ENCODE data around the gene GNB5.

Gene GNB5

DNA sequence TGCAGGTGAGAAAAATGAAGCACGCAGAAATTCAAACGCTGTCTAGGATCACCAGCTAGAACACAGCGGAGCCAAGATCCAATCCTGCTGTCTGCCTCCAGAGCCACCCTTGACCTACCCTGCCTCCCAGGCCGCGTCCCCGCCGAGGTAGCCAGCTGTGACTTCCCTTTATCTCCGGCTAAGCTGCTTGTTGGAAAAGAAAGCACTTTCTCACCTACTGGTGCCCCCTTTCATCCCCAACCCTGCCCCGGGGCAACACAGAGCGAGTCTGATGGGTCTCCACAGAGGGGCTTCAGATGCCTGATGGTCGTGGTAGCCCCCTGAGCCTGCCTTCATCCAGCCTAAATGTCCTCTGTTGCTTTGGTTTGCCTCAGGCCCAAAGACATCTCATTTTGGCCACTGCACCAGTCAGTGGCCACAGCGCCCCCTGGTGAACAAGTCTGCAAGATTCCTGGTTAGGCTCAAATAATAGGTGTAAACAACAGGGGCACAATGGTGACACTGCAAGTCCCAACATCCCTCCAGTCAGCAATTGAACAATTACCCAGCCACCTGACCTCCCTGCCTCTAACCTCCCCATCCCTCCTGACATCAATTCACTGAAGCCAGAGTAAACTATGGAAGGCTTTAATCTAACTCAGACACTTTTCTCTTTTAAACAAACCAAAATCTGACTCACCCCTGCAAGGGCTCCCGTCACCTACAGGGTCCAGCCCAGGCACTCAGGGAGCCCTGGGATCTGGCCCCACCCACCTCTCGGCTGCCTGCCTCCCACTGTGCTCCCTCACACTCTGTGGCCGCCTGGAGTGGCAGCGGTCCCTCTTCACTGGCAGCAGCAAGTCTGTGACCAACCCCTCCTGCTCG lies 51.4 kb downstream of the GNB5 start:
- DNase-seq = peak; percentile 84

DNA sequence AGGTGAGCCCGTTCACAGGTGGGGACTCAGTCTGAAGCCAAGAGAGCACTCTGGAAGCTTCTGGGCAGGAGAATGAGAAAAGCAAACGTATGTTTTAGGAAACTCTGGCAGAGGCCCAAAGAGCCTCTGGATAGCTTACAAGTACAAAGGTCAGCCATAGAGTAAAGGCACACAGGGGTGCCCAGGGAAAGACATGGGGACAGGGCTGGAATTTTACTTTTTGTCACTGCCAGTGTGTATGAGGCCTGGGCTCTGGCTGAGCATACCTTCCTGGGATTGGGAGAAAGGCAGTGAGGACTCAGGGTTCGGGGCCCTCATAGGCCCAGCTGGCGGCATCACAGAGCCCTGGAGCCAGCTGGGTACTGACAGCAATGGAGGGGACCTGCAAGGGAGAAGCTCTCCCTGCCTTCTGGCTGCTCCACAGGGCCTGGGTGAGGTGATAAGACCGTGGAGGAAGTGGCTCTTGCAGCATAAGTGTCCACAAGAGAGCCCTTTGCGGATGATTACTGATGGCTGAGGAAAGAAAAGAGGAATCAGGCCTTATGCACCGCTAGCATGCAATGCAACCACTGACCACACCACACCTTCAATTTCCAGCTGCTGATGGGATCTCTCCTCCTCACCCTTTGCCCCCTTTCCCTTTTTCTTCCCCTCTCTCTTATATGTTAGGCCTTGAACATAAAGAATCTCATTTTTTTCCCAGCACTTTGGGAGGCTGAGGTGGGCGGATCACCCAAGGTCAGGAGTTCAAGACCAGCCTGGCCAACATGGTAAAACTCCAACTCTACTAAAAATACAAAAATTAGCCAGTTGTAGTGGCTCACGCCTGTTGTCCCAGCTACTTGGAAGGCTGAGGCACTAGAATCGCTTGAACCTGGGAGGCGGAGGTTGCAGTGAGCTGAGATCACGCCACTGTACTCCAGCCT lies 53.5 kb downstream of the GNB5 start:
- no peak for DNase-seq

DNA sequence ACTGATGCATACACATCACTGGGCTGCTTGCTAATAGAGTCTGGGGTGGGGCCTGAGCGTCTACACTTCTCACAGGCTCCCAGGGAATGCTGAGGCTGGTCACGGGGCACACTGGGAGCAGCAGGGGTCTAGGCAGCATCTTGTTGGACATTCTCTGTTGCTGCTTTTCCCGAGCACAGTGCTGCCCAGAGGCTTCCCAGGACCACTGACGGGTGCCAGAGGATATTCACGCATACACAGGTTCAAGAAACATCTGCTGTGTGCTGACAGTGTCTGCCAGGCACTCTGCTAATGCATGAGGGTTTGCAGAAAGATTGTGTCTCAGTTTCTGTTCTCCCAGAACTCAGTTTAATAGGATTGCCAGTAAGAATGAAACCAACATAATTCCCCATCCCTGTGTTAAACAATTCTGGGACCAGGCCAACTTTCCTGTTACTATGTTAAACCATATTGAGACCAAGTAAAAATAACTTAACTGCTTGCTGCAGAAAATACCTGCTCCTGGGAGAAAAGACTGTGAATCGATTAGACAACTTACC lies 54.7 kb downstream of the GNB5 start:
- DNase-seq = no peak

DNA sequence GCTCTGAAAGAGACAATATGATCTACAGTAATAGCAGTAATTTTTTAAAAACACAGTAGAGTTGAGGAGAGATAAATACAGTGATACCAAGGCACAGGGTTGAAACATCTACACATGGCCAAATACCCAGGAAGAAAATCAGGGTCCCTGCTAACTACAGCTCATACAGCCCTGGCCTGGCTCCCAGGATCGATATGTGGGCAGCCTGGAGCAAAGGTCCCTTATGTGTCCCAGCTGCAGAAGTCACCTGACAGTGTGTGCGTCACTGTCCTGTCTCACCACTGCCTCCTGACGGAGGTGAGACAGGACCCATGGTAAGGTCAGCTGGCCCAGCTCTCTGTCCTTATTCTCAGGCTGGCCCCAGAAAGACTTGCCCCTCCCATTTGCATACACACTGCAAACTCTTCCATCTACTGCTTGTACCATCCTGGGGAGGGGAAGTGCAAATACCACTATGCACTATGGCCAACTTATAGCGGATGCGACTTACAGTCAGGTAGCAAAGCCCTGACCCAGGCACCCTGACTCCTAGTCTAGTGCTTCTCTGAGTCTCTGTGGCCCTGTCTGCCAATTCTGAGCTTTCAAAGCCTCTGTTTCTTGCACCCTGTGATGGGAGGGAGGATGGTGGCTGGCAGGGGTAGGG lies 56.6 kb downstream of the GNB5 start:
- no peak for DNase-seq

DNA sequence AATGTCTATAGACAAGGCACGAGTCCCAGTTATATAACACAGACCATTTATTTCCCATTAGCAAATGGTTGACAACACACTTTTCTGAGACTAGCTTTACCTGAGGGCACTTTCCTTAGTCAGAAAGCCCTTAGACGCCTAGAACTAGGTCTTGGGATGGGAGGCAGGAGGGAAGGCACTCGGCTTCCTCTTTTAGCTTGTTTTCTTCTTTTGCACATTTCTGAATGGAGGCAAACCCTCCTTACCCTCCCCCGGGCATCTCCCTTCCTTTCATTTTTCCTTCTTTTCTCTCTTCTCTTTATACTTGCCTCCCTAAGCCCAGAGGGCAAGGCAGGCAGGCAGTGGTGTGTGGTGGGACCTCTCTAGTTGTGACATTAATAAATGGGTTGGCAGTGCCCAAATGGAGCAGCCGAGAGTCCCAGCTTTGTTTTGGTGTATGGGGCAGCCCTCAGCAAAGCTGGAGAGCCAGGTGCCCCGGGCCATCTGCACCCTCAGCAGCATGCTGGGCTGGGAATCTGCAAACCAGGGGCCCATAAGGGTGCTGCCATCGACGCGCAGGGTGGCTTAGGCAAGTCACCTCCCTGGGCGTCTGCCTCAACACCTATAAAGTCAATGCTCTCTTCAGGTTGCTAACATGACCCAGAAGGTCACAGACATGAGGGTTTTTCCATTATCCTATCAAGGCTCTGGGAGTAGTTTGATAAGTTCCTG lies 57.5 kb downstream of the GNB5 start:
- DNase-seq = no peak

DNA sequence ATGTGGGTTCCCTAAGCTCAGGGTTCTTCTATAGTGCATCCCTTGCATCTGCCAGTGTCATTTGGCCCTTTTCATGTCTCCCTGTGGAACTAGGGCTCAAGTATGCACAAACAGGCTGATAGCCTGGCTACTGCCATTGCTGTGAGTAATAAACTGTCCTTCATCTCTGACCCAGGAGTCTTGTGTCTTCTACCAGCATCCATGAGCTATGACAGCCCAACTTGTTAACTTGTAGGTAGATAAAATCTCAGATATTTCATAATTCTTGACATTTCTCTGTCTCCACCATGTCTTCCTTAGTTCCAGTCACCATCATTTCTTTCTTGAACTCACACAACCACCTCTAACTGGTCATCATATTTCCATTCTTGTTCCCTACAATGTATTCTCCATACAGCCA lies 59.1 kb downstream of the GNB5 start:
- DNase-seq = no peak

DNA sequence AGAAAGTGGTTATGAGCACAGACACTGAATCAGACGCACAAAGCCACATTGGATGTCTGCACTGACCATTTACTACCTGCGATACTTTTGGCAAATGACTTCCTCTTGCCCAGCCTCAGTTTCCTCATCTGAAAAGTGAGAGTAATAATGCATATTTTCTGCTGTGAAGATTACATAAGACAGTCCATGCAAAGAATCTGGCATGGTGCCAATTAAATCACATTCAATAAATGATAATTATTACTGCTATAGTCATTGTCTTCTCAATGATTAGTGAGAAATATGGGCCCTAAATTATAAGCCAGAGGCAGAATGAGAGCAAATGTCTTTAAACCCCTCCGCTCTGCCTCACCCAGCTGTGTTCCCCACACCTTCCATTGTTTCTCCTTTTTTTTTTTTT lies 62.6 kb downstream of the GNB5 start:
- no peak for DNase-seq

DNA sequence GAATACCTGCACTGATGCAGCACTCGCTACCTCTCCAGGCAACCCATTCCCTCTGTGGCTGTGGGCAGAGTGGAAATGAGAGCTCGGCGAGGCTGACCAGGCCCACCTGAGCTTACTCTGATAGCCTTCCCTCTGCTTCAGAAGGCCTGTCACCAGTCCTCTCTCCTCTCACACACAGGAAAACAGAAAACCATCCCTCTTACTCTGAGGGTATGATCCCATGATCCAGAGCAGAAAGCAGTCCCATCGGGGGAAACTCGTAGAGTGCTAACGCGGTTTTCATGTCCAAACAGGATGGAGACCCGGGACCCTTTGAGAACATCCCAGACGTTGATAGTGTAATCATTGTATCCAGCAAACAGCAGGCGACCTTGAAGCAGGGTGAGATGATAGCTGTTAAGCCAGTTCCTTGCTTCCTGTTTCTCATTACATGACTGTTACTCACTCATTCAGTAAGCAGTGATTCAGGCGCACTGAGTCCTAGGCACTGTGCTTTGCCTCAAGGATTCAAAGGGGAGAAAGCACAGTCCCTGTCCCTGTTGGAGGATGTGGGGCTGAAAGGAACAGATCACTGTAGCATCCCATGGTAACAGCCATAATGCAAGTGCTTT lies 66.8 kb downstream of the GNB5 start:
- peak; percentile 31 for DNase-seq

DNA sequence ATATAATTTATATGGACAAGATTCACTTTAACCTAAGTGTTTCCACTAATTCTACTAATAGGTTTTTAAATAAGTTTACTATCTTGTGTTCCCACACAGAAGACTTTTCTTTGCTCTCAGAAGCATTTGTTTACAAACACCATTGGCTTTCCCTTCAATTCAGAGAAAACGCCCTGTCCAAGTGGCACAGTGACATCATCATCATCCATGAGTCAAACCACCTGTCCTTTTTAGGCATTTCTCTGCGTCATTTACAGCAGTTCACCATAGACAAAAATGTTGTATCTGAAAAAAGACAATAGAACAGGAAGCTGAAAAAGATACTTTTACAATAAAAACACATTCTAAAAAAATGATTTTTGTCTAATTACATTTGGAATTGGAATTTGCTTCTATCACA lies 69.3 kb downstream of the GNB5 start:
- DNase-seq = no peak

DNA sequence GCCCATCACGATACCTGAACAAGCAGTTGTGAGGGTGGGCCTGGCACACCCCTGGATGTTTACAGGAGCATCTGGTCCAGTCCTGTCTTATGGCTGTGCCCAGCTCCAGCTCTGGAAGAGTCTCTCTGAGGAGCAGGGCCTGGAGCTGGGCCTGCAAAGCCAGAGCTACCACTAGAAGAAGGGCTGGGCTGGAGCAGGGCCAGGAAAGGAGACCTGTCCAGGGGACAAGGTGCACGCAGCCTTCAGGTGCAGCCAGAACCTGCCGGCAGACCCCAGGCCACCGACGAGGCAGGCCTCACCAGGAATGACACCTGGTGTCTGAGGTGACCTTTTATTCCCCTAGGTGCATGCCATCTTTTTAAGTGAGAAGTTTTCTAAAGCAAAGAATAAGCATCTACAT lies 70.2 kb downstream of the GNB5 start:
- DNase-seq = no peak

DNA sequence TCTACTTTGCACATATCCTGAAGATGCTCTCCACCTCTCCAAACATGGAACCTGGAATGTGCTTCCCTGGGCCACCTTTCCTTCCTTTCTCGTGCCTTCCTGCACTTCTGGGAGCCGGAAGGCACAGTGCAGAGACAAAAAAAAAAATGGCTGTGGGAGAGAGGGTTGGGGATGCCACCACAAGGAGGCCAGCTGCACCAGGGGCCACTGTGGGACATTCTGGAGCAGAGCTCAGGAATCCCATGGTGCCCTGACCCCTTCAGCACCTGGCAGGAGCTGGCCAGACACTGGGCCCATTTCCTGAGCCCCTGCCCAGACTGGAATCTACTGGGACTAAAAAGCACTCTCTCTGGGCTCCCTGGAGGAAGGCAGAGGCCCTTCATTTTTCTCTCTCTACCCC lies 70.7 kb downstream of the GNB5 start:
- DNase-seq = no peak

DNA sequence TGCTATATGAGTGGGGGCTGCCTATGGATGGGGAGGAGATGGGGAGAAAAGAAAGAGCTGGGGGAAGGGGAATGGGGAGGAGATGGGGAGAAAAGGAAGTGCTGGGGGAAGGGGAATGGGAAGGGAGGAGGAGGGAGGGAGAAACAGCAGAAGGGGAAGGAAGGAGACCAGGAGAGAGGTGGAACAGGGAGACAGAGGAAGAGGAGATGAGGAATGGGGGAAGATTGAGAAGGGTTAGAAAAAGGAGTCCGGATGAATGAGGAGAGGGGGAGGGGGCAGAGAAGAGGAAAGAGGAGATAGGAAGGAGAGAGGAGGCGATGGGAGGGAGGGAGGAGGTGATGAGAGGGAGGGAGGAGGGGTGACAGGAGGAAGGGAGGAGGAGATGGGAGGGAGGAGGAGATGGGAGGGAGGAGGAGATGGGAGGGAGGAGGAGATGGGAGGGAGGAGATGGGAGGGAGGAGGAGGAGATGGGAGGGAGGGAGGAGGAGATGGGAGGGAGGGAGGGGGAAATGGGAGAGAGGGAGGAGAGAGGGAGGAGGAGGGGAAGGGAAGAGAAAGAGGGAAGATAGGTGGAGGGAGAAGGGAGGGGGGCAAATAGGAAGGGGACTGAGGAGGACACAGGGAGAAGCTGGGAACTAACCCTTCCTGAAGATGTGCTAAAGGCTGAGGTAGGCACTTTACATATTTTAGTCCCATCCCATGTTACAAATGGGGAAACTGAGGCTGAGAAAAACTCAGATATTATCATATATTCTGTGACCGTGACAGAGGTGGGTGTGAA lies 72.0 kb downstream of the GNB5 start:
- no peak for DNase-seq

DNA sequence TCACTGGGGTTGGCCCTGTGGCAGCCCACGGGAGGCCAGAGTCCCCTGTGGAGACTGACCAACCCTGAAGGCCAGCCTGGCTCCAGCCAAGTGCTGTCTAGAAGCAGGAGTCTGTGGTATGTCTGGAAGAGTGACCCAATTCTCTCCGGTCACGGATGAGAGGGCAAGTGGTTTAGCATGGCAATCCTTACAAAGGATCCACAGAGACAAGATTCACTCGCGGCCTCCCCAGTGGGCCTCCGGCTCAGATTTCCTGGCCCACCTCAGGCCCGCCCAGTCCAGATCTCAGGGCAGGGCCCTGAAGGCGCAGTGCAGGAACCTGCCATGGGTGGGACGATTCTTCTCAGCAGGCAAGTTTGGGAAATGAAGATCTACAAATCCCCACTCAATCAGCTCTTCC lies 73.6 kb downstream of the GNB5 start:
- DNase-seq = no peak

DNA sequence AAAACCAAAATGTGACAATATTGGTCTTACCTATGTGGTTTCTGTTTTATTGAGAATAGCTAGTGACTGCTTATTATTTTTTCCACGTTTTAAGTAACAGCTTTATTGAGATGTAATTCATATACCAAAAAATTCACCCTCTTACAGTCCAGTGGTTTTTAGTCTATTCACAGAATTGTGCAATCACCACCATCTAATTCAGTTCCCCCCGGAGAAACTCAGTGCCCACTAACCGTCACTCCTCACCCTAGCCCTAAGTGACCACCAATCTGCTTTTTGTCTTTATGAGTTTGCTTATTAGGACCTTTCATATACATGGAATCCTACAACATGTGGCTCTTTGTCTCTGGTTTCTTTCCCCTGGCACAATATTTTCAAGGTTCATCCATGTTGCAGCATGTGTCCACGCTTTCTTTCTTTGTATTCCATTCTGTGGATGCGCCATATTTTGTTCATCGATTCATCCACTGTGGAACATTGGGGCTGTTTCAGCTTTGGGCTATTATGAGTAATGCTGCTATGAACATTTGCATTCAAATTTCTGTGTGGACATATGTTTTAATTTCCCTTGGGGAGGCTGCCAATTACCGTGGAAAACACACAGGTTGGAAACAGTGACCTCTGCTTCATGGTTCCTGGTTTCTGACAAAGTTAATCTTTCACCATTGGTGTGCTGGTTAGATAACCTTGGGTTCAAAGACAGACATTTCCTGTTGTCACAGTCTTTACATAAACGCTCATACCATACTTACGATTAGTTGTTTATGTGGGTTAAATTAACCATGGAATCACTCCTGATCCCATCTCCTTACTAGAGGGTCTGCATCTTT lies 75.4 kb downstream of the GNB5 start:
- no peak for DNase-seq

DNA sequence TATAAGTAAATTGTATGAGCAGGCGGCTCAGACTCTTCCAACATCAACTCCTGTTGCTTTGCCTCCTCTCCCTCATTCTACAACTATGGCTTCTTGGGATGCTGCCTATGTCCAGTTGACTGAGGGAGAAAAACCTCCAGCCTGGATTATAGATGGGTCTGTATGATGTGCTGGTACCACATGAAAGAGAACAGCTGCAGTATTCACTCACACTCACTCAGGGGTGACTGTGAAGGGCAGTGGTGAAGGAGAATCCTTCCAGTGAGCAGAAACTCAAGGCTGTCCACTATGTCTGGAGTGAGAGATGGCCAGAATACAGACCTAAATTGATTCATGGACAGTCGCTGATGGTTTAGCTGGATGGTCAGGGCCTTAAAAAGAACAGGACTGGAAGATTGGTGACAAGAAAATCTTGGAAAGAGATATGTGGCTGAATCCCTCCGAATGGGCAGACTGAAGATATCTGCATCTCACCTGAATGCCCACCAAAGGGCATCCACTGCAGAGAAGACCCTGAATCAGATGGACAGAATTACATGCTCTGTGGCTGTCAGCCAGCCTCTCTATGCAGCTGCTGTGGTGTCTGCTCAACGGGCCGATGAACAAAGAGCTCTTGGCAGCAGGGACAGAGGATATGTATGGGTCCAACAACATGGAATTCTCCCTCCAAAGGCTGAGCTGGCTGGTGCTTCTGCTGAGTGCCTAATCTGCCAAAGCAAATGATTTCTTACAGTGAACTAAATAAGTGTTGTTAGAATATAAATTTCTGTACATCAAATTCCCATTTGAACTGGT lies 76.7 kb downstream of the GNB5 start:
- no peak for DNase-seq

DNA sequence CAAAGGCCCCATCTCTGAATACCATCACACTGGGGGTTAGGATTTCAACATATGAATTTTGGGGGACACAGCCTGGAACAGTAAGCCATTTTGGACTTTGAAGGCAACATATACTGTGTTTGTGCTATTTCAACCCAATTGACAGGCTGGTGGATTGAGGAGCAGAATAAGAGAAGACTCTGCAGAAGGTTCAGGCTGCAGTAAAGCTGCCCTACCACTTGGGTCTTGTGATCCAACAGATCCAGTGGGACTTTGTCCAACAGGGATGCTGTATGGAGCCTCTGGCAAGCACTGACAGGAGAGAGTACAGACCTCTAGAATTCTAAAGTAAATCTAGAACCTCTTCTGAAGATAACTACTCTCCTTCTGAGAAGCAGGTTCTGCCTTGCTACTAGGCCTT lies 77.5 kb downstream of the GNB5 start:
- DNase-seq = no peak

DNA sequence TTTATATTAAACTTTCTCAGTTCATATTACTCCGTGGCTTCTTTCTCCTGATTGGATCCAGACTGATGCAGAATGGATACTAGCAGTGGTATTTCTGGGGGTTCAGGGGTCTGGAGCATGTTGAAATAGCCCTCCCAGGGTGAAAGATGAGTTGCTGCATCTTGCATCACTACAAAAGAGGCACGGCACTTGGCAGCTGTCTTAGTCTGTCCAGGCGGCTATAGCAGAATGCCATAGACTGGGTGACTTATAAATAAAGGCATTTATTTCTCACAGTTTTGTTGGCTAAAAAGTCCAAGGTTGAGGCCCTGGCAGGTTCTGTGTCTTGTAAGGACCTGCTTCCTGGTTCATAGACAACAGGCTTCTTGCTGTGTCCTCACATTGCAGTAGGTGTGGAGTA lies 78.0 kb downstream of the GNB5 start:
- DNase-seq = no peak

DNA sequence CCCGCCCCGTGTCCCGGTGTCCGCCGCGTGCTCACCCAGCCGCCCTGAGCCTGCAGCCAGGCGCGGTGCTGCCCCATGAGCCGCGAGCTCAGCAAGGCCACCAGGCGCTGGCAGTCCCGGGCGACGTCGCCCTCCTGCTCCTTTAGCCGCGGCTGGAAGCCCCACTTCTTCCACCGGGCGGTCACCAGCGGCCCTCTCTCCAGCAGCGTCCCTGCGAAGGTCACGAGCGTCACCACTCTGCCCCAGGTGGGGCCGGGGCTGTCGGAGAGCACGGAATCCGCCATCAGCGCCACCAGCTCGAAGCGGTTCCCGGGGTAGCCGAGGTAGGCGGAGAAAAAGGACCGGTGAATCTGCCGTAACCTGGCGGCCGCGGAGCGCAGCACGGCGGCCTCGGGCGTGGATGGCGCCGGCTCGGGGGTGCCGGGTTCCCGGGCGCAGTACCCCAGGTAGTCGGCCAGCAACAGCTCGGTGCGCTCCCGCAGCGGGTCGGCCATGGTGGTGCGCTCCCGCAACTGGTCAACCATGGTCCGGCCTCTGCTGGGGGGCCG lies 78.9 kb downstream of the GNB5 start:
- peak; percentile 58 for DNase-seq

DNA sequence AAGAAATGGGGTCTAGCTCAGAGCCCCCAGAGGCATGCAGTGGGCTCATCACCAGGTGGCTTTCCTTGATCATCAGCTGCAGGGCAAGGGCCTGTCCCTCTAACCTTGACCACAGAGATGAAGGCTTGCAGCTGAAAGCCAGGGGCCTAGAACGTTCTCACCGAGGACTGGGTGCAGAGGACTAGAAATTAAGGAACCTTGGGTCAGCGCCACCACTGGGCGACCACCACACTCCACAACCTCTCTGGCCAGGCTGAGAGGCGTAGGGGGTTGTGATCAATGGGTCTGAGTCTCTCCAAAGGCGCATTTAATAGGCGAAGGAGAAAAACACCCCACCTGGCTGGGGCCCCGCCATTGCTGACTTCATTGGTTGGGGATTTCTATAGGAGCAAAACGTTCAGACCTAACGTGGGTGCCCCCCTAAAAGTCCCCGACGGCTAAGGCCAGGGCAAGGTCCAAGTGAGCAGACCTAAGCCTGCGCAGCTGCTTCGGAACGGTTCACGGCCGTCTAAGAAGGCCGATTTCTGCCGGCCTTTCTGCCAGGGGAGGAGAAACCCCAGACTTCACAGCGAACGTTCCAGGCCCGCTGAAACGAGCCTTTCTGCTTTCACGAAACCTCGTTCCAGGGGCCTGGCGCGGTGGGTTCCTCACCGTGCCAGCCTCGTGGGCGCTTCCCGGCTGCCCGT lies 79.5 kb downstream of the GNB5 start:
- no peak for DNase-seq

All from activated CD4-positive, alpha-beta T cell treated with anti-CD3 and anti-CD28 coated beads for 48 hours (primary cell).